ENCODE data around the gene SSBP4. TPM values are rescaled to one million over a fixed set of nuclear protein-coding genes. Genes with fewer than 3 reads are reported as not detected.

SSBP4 gene
- total RNA-seq, 1 donor: 76.4 TPM

GRCh38 chr19:18456974-18457373 lies 37.8 kb downstream of the SSBP4 start:
- DNase-seq (ENCODE audit: low read depth): peak; percentile 58
- H3K4me3 ChIP-seq (ENCODE audit: low read depth, low read length): no peak overlapping the region
- TF ChIP-seq CTCF (IDR thresholded peaks at IDR 0.05; ENCODE audit: insufficient read depth, low read length): no peak

GRCh38 chr19:18457483-18458331 lies 38.5 kb downstream of the SSBP4 start:
- H3K4me3 ChIP-seq (ENCODE audit: low read depth, low read length): no peak overlapping the region
- DNase-seq (ENCODE audit: low read depth): no peak
- no peak for TF ChIP-seq CTCF (IDR thresholded peaks at IDR 0.05; ENCODE audit: insufficient read depth, low read length)

- TF ChIP-seq CTCF (IDR thresholded peaks at IDR 0.05; ENCODE audit: insufficient read depth, low read length): no peak
- no peak for DNase-seq (ENCODE audit: low read depth)
- H3K4me3 ChIP-seq (ENCODE audit: low read depth, low read length): no peak overlapping the region
These were observed 41.7 kb downstream of the SSBP4 start for GRCh38 chr19:18460900-18461299.

- DNase-seq (ENCODE audit: low read depth): no peak
- no peak for TF ChIP-seq CTCF (IDR thresholded peaks at IDR 0.05; ENCODE audit: insufficient read depth, low read length)
- no peak overlapping the region for H3K4me3 ChIP-seq (ENCODE audit: low read depth, low read length)
These were observed 42.3 kb downstream of the SSBP4 start for GRCh38 chr19:18461471-18461870.

GRCh38 chr19:18464646-18465045 lies 45.4 kb downstream of the SSBP4 start:
- TF ChIP-seq CTCF (IDR thresholded peaks at IDR 0.05; ENCODE audit: insufficient read depth, low read length): no peak
- DNase-seq (ENCODE audit: low read depth): peak; percentile 95
- H3K4me3 ChIP-seq (ENCODE audit: low read depth, low read length): no peak overlapping the region

- no peak for TF ChIP-seq CTCF (IDR thresholded peaks at IDR 0.05; ENCODE audit: insufficient read depth, low read length)
- DNase-seq (ENCODE audit: low read depth): no peak
- no peak overlapping the region for H3K4me3 ChIP-seq (ENCODE audit: low read depth, low read length)
These were observed 46.2 kb downstream of the SSBP4 start for GRCh38 chr19:18465214-18465963.
